GM10266 (cell line): ENCODE results near the gene GNAT1.

ENCODE experiments used
- DNase-seq: peaks from one replicate; pipeline ENCODE4 v3.0.0; 2012; ENCODE audit errors: extremely low spot score
- CTCF ChIP-seq: IDR thresholded peaks from 2 replicates; pipeline ENCODE4 v1.5.1; 2012; ENCODE audit warnings: mild to moderate bottlenecking, low read depth; ENCODE audit not compliant: control insufficient read depth, insufficient read depth; ENCODE audit errors: missing control alignments

GNAT1 gene

GRCh38 chr3:50230794-50231125 is 39.4 kb downstream of the GNAT1 start:
- DNase-seq = no peak

GRCh38 chr3:50231581-50231980 is 40.2 kb downstream of the GNAT1 start:
- TF ChIP-seq CTCF = no peak
- no peak for DNase-seq

More at GRCh38 chr3:50230794-50231125, 39.4 kb downstream of the GNAT1 start:
- TF ChIP-seq CTCF = no peak

- no peak for DNase-seq
- no peak for TF ChIP-seq CTCF
Measured at GRCh38 chr3:50232303-50232702, 40.9 kb downstream of the GNAT1 start.

- TF ChIP-seq CTCF = no peak
- no peak for DNase-seq
Measured at GRCh38 chr3:50233176-50233575, 41.8 kb downstream of the GNAT1 start.

- peak; percentile 99 for DNase-seq
Measured at GRCh38 chr3:50235716-50236483, 44.5 kb downstream of the GNAT1 start, which contains the start of gene GNAI2. TSS of gene GNAI2 (plus strand) at chr3:50236204. CDS start at chr3:50236336, 132 bp downstream.

GRCh38 chr3:50236484-50237132 is 45.2 kb downstream of the GNAT1 start:
- TF ChIP-seq CTCF = no peak
- DNase-seq = no peak

More at GRCh38 chr3:50235716-50236483, 44.5 kb downstream of the GNAT1 start, which contains the start of gene GNAI2:
- no peak for TF ChIP-seq CTCF

GRCh38 chr3:50237133-50237651 is 45.8 kb downstream of the GNAT1 start:
- TF ChIP-seq CTCF = no peak
- no peak for DNase-seq
